Activated T-cell treated with anti-CD3 and anti-CD28 coated beads for 48 hours (primary cell): Measurements from ENCODE around the gene PHF21A.
"Not testable (repeated sequence)": the region's sequence is repeated elsewhere in the genome, so short reads cannot be mapped to it uniquely, and the experiment has no call there.

Source experiments
- DNase-seq: peaks from one replicate; pipeline ENCODE4 v3.0.0-alpha.2; 2020; ENCODE audit warnings: low read depth

The PHF21A gene

DNA sequence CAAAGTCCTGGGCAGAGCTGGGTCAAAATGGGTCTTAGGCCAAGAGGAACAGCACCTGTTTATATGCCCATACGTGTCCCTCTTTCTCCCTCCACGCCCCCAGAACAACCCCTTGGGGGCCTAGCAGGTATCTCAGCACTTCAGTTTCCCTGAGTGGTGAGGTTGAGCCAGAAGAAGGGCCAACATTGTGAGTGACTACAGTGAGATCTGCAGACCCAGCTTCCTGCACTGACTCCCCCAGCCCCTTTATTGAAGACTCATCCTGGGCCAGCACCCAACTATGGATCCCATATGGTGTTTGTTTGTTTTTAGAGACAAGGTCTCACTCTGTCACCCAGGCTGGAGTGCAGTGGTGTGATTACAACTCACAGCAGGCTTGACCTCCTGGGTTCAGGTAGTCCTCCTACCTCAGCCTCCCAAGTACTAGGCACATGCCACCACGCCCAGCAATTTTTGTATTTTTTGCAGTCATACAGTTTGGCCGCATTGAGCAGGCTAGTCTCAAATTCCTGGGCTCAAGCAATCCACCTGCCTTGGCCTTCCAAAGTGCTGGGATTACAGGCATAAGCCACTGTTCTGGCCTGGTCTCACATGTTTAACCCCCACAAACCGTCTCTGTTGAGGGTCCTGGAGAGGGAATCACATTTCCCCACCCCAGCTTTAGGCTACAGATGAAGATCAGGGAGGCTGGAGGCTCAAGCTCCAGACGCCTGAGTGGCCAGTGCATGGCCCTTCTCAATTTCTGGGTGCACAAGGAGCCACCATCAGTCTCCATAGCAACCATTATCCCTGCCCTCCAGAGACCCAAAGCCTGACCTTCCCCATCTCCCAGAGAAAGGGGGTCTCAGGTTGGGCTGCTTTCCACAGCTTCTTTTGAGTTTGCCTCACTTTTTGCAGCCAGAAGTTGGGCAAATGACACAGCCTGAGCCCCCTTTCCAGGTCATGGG lies 200.4 kb downstream of the PHF21A start:
- DNase-seq = no peak

DNA sequence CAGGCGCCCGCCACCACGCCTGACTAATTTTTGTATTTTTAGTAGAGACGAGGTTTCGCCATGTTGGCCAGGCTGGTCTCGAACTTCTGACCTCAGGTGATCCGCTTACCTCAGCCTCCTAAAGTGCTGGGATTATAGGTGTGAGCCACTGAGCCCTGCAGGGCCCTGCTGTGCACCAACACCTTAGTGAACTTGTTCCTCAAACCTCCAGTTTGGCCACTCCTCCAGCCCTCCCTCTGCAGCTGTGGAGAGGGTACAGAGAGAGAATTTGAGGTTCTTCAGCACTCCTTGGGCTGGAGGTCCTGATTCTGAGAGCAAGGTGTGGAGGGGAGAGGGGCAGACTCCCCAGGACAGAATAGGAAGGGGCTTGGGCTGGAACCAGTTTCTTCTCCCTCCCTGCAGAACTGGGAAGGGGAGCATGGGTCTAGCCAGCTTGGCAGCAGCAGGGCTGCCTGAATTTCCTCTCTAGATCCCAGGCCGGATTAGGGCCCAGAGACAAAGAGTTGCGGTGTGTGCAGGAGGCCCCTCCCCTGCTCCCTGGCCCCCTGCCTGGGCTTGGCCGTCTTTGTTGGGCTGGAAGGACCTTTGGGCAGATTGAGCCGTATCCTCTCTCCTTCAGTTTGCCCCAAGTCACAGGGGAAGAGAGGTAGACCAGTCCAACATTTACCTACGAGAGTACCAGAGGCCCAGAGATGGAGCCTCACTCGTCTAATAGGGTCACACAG lies 201.3 kb downstream of the PHF21A start:
- DNase-seq = no peak

DNA sequence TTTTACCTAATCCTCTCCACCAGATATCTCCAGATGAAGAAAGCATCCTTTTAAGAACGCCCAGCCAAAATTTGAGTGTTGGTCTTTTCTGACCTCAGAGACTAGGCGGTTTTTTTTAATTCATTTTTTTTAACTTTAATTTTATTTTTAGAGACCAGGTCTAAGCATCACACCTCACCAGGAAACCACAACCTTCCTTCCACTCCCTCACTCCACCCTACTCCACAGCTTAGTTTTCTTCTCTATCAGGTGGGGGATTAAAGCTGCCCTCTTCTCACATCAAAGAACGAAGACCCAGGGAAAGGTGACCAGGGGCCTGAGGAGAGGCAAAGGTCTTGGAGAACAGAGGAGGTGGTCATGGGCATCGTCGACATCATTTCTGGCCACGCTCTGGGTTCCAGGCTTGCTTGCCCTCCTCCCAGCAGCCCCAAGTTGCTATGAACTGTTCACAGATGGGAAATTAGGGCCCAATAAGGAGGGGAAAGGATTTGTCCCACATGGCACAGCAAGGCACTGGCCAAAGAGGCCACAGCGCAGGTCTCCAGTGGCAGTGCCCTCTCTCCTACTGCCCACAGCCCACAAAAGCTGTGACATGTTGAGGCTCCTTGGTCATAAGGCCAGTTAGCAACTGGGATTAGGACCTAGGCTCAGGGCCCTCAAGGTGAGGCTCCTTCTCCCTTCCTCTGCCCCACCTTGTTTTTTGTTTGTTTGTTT lies 202.1 kb downstream of the PHF21A start:
- no peak for DNase-seq

DNA sequence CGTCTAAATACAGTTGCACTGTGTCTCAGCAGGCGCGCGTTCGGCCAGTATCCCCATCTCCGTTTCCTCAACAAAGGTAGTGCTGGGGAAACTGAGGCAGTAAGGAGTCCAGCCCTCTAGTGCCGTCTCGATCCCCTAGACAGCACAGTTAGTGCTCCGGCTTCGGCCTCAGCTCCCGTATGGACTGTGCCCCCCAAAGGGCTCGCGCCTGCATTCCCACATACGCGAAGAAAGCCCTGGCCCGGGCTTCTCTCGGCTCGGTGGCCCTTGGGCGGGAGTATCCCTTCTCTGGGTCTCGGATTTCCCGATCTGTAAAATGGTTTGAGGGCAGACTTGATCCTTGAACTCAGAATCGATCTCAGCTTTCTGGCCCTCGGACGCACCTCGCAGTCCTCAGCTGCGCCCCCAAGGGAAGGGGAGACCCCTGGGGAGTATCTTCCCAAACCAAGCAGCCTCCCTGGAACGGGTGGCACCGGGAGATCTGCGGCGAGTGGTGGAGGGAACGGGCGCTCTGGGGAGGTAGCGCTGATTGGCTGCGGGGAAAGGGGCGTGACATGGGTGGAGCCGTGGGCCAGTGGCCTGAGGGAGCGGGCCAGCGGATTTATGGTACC lies 202.8 kb downstream of the PHF21A start:
- DNase-seq = peak; percentile 59

DNA sequence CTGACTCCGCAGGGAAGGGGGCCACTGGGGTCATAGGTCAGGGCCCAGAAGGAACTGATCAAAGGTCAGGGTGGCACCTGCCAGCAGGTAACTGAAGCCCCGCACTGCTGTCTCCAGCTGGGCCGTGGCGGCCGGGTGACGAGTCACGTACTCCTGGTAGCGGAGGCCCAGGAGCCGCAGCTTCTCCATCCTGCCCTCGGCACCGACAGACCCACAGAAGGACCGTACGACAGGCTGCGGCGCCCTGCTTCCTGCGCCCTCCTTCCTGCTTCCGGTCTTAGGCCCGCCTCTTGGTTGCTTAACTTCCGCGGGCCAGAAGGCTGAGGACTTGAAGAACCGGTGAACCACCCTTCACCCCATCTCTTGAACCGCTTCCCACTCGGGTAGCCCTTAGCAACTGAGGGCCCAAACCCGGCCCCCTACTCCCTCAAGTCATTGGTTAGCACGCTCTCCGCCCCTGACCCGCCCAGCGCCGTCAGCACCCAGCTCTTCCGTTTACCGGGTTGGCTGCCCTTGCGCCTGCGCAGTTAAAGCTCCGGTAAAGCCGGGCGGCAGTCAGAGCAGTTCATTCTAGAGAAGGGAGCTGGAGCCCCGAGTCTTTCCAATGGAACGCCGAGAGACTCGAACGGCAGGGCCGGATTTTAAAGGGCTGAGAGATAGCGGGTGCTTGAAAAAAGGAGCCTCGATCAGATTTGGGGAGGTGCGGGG lies 203.5 kb downstream of the PHF21A start, which contains the start of gene PEX16:
Gene PEX16, minus strand, starts transcription at position 255 of the 708 bp plus-strand sequence. Its CDS starts 66 bp downstream, at position 189.
- peak; percentile 92 for DNase-seq

DNA sequence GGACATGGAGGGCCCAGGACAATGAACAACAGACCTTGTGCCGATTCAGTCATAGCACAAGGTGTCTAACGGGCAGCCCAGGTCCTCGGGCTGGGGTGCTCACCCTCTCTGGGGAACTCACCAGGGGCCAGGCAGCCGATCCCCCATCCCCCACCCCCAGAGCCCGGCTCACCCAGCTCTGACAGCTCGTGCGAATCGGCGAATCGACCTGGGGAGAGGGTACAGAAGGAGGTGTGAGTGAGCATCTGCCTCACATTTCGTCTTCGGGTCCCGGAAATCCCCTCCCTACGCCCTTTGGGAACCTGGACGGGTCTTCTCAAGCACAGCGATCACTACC lies 204.0 kb downstream of the PHF21A start:
- no peak for DNase-seq

DNA sequence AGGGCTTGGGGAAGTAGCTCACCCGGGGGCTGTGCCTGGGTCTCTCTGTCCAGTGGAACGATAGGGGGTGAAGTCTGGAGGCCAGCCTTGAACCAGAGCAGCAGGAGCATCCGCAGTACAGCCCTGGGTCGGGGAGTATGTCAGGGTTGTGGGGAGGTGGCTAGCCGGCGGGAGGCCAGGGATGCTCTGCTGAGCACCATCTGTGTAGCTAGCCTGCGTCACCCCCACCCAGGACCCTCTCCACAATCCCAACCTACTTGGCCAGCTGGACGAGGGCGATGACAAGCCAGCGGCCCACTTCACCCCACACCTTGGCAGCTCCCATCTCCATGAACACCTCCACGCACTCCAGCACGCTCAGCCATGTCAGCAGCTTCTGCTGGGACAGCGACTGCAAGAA lies 205.8 kb downstream of the PHF21A start:
- DNase-seq = no peak

DNA sequence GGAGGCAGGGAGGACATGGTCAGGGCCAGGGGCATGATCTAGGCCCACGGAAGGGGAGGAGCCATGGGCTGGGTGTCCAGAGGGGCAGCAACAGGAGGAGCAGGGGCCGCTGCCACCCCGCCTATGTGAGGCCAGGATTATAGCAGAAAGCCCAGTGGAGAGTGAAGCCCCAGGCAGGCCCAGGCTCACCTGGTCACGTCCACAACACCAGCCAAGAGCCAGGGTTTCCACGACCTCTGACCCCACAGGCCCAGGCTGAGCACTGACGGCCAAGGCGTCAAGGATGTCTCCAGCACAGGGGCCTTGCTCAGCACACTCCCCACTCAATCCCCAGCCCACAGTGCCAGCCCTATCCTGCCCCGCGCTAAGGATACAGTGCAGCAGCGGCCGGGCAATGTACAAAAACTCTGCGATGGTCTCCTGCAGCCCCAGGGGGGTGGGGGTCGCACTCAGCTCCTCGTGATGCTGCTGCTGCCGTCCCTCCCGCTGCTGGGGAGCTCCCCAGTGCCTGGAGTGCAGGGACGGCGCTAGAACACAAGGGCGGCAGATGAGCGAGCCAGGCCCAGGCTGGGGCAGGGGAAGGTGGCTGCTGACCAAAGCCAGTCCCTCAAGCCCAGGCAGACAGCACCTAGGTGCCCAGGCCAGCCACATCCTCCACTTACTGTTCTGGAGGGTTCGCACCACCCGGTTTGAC lies 207.2 kb downstream of the PHF21A start:
- no peak for DNase-seq

DNA sequence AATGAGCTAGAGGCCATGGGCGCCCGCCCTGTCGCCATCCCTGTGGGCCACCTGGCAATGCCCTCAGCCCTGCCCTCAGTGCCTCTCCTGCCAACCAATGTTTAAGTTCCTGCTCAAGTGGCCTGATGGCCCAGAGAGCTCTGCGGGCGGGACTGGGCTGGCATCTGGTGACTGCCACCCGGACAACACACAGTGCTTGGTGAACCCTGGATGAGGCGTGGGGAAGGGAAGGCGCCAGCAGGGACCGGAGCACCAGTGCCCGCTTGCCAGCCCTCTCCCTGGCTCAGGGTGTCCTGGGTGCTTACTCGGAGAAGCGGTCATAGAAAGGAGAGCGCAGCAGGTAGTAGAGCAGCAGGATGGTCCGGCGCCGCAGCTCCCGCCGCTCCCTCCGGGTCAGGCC lies 207.7 kb downstream of the PHF21A start:
- DNase-seq = no peak

DNA sequence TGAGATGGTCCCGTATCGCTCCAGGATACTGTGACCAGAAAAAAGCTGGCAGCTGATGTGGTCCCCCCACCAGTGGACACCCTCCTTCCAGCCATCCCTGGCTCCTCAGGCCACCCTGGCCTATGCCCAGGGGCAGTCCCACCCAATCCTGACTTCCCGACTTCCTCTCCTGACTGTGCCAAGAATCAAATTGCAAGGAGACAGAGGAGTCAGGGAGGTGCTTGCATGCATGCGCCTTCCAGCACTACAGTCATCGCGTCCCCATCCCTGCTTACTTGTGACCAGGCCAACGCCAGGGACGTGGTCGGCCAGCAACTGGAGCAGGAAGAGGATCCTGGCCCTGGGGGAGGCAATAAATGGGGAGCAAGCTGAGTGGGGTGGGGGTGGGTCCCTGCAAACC lies 210.6 kb downstream of the PHF21A start:
- DNase-seq = no peak

DNA sequence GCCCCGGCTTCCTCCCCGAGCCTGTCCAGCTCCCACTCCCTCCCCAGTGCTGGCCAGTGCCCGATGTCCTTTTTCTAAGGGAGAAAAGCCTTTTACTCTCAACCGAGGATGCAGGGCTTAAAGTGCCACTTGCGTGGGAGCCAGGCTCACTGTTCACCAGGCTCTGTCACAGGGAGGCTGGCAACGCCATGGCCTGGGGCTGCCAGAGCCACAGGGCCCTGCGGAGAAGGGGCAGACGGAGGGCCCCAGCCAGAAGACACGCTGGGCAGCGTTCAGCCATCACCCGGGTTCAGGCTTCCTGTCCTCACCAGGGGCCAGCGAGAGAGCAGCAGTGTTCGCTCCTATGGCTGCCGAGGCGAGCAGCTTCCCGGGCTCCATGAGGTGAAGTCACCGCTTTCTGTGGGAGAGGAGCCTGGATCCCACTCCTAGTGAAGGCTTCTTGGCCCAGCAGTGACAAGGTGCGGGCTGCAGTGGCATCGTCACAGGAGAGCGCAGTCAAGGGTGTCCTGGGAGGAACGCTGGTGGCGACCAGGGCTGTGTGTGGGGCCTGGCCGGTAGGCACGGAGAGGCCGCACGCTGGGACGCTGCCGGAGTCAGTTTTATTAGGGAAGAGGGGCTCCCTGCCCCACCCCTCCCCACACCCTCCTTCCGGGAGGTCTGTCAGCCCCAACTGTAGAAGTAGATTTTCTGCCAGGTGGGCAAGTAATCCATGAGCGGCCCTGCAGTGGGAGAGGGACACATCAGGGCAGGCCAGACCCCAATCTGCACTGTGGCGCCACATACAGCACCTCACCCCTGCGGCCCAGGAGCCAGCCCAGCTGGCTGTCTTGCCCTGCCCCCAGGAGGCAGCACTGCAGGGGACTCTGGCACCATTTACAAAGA lies 211.4 kb downstream of the PHF21A start:
- no peak for DNase-seq

DNA sequence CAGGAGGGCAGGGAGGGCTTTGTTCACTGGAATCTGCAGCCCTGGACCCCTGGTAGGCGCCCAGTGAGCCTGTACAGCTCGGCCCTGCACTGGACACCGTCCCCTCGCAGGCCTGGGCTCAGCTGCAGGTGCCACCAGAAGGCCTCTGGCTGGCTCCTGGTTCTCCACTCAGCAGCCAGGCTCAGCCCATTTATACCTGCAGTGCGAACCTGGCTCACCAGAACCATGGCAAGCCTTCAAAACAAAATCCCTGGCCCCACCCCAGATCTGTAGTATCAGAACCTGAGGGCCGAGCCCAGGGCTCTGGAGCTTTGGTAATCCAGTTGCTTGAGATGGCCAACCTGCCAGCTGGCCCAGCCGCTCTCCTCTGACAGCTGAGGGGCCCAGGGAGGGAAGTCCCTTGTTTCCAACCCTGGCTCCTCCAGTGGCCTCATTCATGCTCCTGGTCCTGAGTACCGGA lies 213.3 kb downstream of the PHF21A start:
- no peak for DNase-seq

DNA sequence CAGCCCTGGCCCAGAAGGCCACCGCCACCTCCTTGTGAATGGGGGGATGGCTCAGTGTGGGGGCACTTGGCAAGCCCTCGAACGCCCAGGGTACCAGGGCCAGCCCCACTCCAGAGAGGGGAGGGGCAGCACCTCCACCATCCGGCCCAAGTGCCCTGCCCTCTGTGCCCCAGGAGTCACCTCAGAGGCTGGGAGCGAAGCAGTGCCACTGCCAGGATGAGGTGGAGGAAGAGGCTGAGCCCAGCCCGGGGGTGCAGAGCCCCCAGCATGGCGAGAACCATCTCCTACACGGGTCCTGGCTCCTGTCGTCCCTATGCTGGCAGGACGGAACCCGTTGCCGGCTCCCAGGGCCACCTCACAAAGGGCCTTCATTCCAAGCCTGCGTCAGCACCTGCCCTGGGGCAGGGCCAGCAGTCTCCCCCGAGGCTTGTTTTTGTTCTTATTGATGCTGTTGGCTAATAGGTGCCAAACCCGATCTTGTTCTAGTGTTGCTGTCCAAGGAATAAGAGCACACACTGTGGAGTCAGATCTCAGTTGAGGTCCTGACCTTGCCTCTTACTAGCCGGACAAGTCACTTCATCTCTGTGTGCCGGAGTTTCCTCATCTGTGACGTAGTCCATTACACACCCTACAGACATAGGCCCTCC lies 214.2 kb downstream of the PHF21A start, which contains the start of gene FREY1:
Gene FREY1, minus strand, starts transcription at position 307 of the 647 bp plus-strand sequence. Its CDS starts 26 bp downstream, at position 281.
- no peak for DNase-seq

DNA sequence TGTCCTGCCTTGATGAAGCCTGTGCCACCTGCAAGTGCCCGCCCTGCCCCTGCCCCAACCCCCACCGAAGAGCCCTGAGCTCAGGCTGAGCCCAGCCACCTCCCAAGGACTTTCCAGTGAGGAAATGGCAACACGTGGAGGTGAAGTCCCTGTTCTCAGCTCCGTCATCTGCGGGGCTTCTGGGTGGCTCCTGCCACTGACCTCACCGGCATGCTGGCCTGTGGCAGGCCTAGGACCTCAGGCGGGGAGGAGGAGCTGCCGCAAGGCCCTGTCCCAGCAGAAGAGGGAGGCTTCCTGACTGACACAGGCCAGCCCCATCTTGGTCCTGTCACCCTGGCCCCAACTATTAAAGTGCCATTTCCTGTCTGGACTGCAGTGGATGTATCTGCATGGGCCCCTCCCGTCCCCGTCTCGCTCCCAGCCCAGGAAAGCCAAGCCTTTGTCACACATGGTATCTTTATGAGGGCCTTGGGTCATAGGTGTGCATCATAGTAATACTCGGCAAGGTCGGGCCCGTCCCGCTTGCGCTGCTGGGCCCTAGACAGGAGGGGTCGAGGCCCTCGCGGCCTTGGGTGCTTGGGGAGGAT lies 215.1 kb downstream of the PHF21A start:
- no peak for DNase-seq

DNA sequence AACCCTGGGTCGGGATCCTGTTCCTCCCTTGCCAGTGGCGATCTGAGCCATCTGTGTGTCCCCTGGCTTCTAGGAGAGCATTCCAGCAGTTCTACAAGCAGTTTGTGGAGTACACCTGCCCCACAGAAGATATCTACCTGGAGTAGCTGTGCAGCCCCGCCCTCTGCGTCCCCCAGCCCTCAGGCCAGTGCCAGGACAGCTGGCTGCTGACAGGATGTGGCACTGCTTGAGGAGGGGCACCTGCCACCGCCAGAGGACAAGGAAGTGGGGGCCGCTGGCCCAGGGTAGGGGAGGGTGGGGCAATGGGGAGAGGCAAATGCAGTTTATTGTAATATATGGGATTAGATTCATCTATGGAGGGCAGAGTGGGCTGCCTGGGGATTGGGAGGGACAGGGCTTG lies 215.7 kb downstream of the PHF21A start:
- not testable (repeated sequence) for DNase-seq

DNA sequence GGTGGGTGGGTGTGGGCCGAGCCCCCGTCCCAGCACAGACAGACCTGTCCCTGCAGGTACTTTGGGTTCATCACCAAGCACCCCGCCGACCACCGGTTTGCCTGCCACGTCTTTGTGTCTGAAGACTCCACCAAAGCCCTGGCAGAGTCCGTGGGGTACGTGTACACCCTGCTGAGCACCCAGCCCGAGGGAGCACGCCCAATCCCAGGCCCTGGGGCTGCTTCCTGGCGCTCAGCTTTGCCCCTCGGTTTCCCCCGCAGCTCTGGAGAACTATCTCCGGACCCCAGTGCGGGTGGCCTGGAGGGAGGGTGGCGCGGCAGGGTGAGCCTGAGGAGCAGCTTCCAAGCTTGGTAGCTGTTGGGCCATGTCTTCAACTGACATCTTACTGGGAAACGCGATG lies 216.2 kb downstream of the PHF21A start:
- no peak for DNase-seq

DNA sequence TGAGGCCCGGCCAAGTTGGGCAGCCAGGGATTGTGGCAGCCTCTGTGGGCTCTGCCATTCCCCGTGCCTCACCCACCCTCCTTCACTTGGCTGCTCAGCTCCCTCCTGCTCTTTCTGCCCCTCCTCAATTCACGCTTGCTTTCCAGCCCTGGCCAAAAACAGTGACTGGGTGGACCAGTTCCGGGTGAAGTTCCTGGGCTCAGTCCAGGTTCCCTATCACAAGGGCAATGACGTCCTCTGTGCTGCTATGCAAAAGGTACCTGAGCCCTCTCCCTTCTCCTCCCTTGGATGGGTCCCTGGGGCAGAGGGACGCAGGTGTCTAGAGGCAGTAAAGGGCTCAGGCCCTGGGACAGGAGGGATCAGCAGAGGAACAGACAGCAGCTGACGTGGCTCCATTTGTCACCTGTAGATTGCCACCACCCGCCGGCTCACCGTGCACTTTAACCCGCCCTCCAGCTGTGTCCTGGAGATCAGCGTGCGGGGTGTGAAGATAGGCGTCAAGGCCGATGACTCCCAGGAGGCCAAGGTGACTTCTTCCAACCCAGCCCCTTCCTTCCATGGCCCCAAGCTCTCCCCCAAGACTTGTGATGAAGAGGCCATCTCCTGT lies 216.8 kb downstream of the PHF21A start:
- DNase-seq = no peak
